ENCODE measurements around the gene TJAP1.
"Not testable (repeated sequence)": the region's sequence is repeated elsewhere in the genome, so short reads cannot be mapped to it uniquely, and the experiment has no call there.

TJAP1 gene

GRCh38 chr6:43454696-43455530 lies 22.5 kb upstream of the TJAP1 start:
- DNase-seq = no peak

GRCh38 chr6:43455531-43456428 lies 21.6 kb upstream of the TJAP1 start, which contains the start of gene DLK2:
TSS of gene DLK2 (minus strand) at chr6:43455548. CDS start at chr6:43454825, 723 bp downstream.
- no peak for DNase-seq

DNA sequence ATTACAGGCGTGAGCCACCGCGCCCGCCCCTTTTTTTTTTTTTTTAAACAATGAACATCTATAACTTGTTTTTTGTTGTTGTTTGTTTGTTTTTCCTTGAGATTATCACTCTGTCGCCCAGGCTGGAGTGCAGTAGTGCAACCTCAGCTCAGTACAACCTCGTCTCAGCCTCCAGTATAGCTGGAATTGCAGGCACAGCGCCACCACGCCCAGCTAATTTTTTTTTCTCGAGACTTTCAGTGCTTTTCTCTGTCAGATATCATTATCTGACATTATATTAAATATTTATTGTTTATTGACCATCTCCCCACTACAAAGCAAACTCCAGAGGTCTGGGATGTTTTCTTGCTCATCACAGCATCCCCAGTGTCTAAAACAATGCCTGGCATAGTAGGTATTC lies 19.7 kb upstream of the TJAP1 start:
- no peak for DNase-seq

DNA sequence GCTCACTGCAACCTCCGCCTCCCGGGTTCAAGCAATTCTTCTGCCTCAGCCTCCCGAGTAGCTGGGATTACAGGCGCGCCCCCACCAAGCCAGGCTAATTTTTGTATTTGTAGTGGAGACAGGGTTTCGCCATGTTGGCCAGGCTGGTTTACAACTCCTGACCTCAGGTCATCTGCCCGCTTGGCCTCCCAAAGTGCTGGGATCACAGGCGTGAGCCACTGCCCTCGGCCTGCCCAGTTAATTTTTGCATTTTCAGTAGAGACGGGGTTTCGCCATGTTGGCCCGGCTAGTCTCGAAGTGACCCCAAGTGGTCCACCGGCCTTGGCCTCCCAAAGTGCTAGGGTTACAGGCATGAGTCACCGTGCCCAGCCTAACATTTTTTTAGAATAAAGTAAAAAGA lies 19.2 kb upstream of the TJAP1 start:
- not testable (repeated sequence) for DNase-seq

DNA sequence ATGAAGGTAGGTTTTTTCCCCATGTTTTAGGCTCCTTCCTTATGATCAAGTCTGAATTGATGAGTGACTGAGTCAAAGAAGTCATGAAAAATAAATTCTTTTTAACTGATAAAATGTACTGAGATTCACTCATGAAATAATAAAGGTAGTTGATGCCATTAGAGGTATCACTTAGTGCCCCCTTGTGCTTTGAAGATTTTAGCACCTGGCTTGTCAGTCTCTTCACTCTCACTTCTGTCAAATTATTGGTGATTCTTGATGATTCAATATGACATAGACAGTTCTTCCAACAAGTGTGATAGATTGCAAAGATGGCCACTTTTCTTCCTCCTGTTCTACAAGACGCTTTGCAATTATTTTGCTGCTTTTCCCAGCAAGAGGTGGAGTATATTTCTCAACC lies 17.8 kb upstream of the TJAP1 start:
- no peak for DNase-seq

DNA sequence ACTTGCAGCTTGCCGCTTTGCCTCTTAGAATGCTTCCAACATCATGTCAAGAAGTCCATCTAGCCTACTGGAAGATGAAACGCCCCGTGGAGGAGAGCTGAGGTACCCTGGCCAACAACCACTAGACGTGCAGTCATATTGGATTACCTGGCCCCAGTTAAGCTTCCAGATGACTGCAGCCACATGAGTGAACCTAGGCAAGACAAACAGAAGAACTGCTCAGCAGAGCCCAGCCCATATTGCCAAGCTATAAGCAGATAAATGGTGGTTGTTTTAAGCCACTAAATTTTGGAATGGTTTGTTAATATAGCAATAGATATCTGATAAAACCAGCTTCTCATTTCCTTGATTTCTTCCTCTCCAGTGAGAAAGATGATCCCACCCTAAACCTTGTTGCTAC lies 17.3 kb upstream of the TJAP1 start:
- no peak for DNase-seq

GRCh38 chr6:43461936-43462335 lies 15.4 kb upstream of the TJAP1 start:
- no peak for DNase-seq

DNA sequence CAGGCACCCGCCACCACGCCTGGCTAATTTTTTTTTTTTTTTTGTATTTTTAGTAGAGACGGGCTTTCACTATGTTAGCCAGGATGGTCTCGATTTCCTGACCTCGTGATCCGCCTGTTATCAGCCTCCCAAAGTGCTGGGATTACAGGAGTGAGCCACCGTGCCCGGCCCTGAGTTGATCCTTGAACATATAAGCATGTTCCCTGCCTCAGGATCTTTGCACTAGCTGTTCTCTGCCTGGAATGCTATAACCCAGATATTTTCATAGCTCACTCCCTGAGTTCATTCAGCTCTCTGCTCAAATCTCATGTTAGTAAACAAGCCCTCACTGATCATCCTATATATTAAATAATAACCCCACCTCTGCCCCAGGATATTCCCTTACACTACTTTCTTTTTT lies 13.0 kb upstream of the TJAP1 start:
- no peak for DNase-seq

DNA sequence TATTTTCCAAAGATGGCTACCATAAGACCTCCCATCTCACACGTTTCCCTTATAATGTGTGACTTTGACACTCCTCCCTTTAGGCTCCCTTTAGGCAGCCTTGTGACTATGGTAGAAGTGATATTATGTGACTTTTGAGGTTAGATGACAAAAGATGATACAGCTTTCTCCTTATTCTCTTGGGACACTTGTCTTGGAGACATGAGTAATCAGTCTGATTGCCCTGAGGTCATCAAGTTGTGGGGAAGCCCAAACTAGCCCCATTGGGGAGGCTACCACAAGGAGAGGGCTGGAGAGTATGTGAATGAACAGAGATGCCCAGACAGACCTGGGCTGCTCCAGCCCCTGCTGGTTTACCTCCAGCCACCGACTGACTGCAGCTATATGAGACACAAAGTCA lies 11.4 kb upstream of the TJAP1 start:
- DNase-seq = no peak

DNA sequence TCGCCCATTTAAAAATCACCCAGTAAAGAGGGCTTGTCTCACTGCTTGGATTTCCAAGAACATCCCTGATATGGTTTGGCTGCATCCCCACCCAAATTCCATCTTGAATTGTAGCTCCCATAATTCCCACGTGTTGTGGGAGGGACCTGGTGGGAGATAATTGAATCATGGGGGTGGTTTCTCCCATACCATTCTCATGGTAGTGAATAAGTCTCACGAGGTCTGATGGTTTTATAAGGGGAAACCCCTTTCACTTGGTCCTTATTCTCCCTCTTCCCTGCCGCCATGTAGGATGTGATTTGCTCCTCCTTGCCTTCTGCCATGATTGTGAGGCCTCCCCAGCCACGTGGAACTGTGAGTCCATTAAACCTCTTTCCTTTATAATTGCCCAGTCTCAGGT lies 10.1 kb upstream of the TJAP1 start:
- DNase-seq = not testable (repeated sequence)

DNA sequence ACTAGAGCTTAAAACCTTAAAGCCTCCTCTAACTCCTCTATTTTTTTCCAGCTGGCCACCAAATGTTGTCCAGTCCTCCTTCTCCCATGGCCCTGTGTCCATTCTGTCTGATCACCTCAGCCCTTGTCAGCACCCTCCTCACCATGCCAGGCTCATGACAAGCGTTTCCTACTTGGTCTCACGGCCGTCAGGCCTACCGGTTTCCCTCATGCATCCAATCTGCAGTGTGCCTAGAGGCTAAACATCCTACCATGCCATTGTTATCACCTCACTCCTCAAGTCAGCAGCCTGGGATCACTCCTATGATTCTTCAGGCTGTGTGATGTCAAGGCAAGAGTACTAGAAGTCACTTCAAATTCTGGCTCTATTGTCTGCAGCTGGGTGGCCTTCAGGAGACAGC lies 9.6 kb upstream of the TJAP1 start:
- no peak for DNase-seq

DNA sequence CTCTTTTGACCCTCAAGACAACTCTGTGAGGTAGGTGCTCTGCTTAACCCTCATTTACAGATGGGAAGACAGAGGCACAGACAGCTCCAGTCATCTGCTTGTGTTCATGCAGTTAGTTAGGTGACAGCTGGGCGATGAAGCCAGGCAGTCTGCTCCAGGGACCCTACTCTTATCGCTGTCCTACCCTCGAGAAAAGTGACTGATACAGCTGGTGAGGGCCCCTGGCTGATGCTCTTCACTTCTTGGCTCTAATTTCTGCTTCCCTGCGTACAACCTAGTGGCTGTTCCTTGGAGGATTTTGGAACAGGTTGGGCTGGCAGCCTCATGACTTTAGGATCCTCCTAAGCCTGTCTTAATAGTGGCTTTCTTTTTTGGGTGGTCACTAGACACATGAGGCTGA lies 9.1 kb upstream of the TJAP1 start:
- no peak for DNase-seq

DNA sequence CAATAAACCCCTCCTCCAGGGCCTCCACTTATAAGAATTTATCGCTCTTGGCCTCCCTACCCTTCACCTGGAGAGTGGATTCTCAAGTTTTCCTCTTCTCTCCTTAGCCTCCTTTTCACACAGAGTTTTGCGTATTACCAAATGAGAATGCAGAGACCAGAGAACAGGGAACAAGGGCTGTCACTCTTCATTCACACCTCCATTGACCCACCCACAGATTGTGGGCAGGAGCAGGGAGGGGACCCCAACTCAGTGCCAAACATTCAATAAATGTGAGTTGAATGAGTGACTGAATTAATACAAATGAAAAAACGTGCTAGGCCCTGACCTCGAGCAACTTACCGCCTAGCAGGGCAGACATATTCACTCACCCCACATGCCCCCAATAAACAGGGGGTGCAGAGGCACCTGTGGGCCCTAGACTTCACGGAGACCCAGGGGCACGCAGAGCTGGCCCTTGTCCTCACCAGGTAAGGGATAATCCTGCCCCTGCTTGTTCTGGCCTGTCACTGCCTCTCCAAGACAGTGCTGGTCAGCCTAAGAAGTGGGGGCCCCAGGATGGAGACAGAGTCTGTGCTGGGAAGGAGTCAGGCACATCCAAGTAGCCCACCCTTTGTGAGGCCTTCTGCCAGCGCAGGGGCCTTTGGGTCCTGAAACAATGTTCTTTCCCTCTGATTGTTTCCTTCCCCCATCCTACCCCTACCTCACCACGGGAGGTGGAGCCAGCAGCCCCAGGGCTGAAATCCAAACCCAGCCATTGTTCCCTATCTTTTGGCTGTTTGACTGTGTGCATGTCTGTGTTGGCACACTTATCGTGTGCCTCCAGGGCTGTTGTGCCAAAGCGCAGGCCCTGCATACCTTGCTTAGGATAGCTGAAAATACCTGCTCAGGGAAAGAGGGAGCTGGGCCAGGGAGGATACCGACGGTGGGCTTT lies 8.4 kb upstream of the TJAP1 start:
- DNase-seq = no peak

DNA sequence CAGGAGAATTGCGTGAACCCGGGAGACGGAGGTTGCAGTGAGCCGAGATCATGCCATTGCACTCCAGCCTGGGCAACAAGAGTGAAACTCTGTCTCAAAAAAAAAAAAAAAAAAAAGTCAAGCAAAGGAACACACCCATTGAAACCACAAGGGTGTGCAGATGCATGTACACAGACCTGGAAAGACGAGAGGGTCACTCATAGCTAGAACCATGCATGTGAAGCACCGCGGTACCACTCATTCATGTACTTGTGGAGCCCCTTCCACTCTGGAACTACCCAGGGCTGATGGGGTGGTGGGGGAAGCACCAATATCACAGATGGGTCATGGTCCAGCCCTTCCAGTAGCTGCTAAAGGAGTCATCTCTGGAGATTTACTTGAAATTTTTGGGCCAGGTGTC lies 7.4 kb upstream of the TJAP1 start:
- DNase-seq = no peak

DNA sequence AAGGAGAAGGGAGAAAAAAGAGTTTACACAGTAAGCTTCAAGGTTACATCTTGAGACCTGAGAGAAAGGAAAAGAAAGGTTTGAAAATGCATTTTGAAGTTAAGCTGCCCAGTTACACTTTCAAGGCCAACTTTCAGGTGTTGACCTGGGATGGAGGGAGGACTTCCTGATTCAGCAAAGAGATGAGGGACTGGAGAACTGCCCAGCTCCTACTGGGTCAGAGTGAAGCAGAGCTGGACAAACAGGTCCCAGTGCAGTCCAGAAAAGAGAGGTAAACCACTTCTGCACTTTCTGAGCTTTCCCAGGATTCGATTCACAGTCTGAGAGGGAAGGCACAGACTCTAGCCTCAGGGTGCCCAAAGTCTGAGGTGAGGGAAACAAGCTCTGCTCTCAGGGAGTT lies 6.0 kb upstream of the TJAP1 start:
- no peak for DNase-seq

- no peak for DNase-seq
Observed at GRCh38 chr6:43472515-43472914, 4.9 kb upstream of the TJAP1 start.

DNA sequence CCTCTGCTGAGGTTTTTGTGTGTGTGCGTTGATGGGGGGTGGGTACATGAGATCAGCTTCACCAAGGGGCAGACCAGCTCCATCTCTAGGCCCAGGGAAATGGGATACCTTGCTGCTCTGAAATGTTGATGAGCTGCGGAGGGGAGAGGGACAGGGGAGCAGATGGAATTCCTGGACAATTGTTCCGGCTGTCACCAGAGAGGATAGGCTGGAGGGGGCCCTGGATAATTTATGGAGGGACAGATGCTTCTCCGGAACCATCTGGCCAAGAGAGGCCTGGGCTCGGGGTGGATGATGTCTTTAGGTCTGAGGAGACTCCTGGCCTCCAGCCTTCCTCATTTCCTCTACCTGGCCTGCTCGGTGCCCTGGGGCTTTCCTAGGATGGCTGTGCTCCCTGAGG lies 1.9 kb upstream of the TJAP1 start:
- no peak for DNase-seq

DNA sequence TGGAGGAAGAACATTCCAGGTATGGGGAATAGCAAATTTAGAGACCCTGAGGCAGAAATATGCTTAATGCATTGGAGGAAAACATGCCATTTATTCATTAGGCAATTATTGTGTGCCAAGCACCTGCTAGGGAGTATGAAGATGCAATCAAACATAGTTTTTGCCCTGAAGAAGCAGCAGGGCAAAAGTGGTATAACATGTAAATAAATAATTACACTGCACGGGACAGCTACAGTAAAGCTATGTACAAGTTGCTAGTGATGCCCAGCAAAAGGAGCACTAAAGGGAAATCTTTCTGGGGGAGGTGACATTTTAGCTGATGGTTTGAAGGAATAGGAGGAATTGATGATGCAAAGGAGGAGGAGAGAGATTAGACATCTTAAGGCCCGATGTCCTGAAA lies 624 bp upstream of the TJAP1 start:
- no peak for DNase-seq

DNA sequence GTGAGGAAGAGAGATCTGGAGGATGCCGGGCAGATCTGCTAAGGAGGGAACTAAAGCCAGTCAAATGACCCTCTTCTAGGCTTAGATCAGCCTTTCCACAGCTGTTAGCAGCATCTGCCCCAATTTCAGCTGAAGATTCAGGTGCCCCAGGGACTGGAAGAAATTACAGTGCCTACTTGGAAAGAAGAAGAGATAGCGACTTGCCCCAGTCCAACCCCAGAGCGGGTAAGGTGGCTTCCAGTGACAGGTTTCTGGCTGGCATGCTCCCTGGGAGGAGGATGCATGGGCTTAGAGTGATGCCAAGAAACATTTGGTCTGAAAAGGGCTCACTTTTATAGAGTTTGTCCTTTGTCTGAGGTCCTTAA lies 620 bp downstream of the TJAP1 start:
- DNase-seq = no peak

GRCh38 chr6:43481075-43481474 lies 3.7 kb downstream of the TJAP1 start:
- DNase-seq = no peak

GRCh38 chr6:43481591-43482236 lies 4.3 kb downstream of the TJAP1 start:
- DNase-seq = no peak

- DNase-seq = no peak
Observed at GRCh38 chr6:43488667-43489276, 11.4 kb downstream of the TJAP1 start.

Measured in NCI-H1436 treated with DMSO at 0.1 percent for 48 hours (cell line).